ENCODE data around the gene SMIM7. TPM values are rescaled to one million over a fixed set of nuclear protein-coding genes. Genes with fewer than 3 reads are reported as not detected.

The SMIM7 gene
- total RNA-seq = 54.9 and 90.6 TPM in 2 replicates

GRCh38 chr19:16659832-16660708 is at the start of gene SMIM7:
SMIM7 (minus strand) TSS chr19:16660144; CDS start chr19:16660110, 34 bp downstream.

GRCh38 chr19:16660763-16661479 is 977 bp upstream of the SMIM7 start, which contains the start of gene TMEM38A:
TMEM38A (plus strand) TSS chr19:16661139; CDS start chr19:16661218, 79 bp downstream.

GRCh38 chr19:16628183-16628983 is 31.6 kb downstream of the SMIM7 start, which contains the start of gene MED26:
MED26 (minus strand) TSS chr19:16628204; CDS start chr19:16627943, 261 bp downstream.

Other genes starting within 250 kb of the SMIM7 start
- gene EPS15L1, start 188.2 kb downstream of the SMIM7 start, total RNA-seq = 14.6 and 15.8 TPM in 2 replicates
- gene CALR3, start 164.0 kb downstream of the SMIM7 start, total RNA-seq = 0.09 TPM in 1 of 2 replicates, not detected in the other
- gene C19orf44, start 163.8 kb downstream of the SMIM7 start, total RNA-seq = 5.3 and 6.1 TPM in 2 replicates
- 6.2 and 7.3 TPM in 2 replicates for gene CHERP, start 117.7 kb downstream of the SMIM7 start, total RNA-seq
- gene SLC35E1, start 87.7 kb downstream of the SMIM7 start, total RNA-seq = 60.0 and 66.2 TPM in 2 replicates
- 2.4 and 5.7 TPM in 2 replicates for gene MED26, start 31.9 kb downstream of the SMIM7 start, total RNA-seq
- 1.0 and 2.1 TPM in 2 replicates for gene TMEM38A, start 995 bp upstream of the SMIM7 start, total RNA-seq
- gene NWD1, start 59.7 kb upstream of the SMIM7 start, total RNA-seq = not detected in 2 replicates
- 22.6 and 60.9 TPM in 2 replicates for gene SIN3B, start 169.3 kb upstream of the SMIM7 start, total RNA-seq
- gene F2RL3, start 228.9 kb upstream of the SMIM7 start, total RNA-seq = not detected in 2 replicates